Activated CD8-positive, alpha-beta memory T cell treated with anti-CD3 and anti-CD28 coated beads for 1 hour (primary cell): ENCODE data around the gene AGAP1.
"Not testable (repeated sequence)": the region's sequence is repeated elsewhere in the genome, so short reads cannot be mapped to it uniquely, and the experiment has no call there.

Source experiments
- DNase-seq, 2 donors: peaks; one replicate each; pipeline ENCODE4 v3.0.0-alpha.2; 2020; ENCODE audit warnings: low read depth in 1 of 2; ENCODE audit errors: extremely low read depth in 1 of 2

The AGAP1 gene

GRCh38 chr2:236124182-236124893 lies 630.5 kb downstream of the AGAP1 start:
- no peak for DNase-seq

- no peak for DNase-seq
These were observed 631.7 kb downstream of the AGAP1 start for GRCh38 chr2:236125541-236125940.

GRCh38 chr2:236127010-236127409 lies 633.2 kb downstream of the AGAP1 start:
- no peak for DNase-seq

- no peak for DNase-seq
These were observed 634.5 kb downstream of the AGAP1 start for GRCh38 chr2:236128321-236128720.

GRCh38 chr2:236129935-236130334 lies 636.1 kb downstream of the AGAP1 start:
- no peak for DNase-seq

- DNase-seq, result no peak
These were observed 636.6 kb downstream of the AGAP1 start for GRCh38 chr2:236130349-236130998.

GRCh38 chr2:236131073-236131692 lies 637.3 kb downstream of the AGAP1 start:
- DNase-seq, result no peak

- DNase-seq, result no peak
These were observed 639.7 kb downstream of the AGAP1 start for GRCh38 chr2:236133410-236134012.

GRCh38 chr2:236136538-236136937 lies 642.7 kb downstream of the AGAP1 start:
- no peak for DNase-seq

GRCh38 chr2:236137066-236137465 lies 643.2 kb downstream of the AGAP1 start:
- no peak for DNase-seq

- not testable (repeated sequence) for DNase-seq
These were observed 647.8 kb downstream of the AGAP1 start for GRCh38 chr2:236141616-236142015.

- DNase-seq, result no peak
These were observed 650.0 kb downstream of the AGAP1 start for GRCh38 chr2:236143811-236144210.

- no peak for DNase-seq
These were observed 652.6 kb downstream of the AGAP1 start for GRCh38 chr2:236146436-236146835.

GRCh38 chr2:236155406-236155805 lies 661.6 kb downstream of the AGAP1 start:
- no peak for DNase-seq

GRCh38 chr2:236156095-236156859 lies 662.4 kb downstream of the AGAP1 start:
- no peak for DNase-seq

- no peak for DNase-seq
These were observed 663.0 kb downstream of the AGAP1 start for GRCh38 chr2:236156860-236157194.

- no peak for DNase-seq
These were observed 663.5 kb downstream of the AGAP1 start for GRCh38 chr2:236157366-236157765.

- DNase-seq, result no peak
These were observed 664.1 kb downstream of the AGAP1 start for GRCh38 chr2:236157815-236158498.

GRCh38 chr2:236158969-236159777 lies 665.3 kb downstream of the AGAP1 start:
- no peak for DNase-seq

GRCh38 chr2:236159778-236160170 lies 665.9 kb downstream of the AGAP1 start:
- DNase-seq, result no peak
